ENCODE data around the gene AGAP1.

DNA sequence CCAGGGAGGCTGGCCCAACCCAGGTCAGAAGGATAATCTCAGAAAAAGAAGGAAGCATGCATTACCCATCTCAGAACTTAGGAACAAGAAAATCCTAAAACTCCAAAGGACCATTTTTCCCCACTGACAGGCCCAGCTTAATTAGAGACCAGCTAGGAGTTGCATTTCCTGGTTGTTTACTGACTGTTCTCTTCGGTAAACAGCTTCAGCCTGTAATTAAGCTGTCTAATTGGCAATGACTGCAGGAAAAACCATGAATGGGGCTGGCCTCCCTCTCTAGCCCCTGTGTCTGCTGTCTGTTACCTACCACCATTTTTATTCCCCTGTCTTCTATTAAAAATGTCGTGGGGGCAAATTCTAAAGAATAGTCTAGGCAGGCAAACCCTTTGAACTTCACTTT lies 146.5 kb downstream of the AGAP1 start:
- no peak for TF ChIP-seq POLR2A (IDR thresholded peaks at IDR 0.05)
- TF ChIP-seq, protein P1, sequence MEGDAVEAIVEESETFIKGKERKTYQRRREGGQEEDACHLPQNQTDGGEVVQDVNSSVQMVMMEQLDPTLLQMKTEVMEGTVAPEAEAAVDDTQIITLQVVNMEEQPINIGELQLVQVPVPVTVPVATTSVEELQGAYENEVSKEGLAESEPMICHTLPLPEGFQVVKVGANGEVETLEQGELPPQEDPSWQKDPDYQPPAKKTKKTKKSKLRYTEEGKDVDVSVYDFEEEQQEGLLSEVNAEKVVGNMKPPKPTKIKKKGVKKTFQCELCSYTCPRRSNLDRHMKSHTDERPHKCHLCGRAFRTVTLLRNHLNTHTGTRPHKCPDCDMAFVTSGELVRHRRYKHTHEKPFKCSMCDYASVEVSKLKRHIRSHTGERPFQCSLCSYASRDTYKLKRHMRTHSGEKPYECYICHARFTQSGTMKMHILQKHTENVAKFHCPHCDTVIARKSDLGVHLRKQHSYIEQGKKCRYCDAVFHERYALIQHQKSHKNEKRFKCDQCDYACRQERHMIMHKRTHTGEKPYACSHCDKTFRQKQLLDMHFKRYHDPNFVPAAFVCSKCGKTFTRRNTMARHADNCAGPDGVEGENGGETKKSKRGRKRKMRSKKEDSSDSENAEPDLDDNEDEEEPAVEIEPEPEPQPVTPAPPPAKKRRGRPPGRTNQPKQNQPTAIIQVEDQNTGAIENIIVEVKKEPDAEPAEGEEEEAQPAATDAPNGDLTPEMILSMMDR (IDR thresholded peaks at IDR 0.05 in 8 of 11, conservative IDR thresholded peaks at IDR 0.05 in 3 of 11), result no peak

Data from spleen (tissue), 7 donors.